GM12874 (cell line): Measurements from ENCODE around the gene TRIM31.

Source experiments
- TF ChIP-seq, protein P1 (sequence below): IDR thresholded peaks from 2 replicates; pipeline ENCODE4 v1.5.1; 2011; ENCODE audit warnings: low read depth, mild to moderate bottlenecking, control low read depth, low read length, moderate library complexity; ENCODE audit not compliant: insufficient read depth

Gene TRIM31

DNA sequence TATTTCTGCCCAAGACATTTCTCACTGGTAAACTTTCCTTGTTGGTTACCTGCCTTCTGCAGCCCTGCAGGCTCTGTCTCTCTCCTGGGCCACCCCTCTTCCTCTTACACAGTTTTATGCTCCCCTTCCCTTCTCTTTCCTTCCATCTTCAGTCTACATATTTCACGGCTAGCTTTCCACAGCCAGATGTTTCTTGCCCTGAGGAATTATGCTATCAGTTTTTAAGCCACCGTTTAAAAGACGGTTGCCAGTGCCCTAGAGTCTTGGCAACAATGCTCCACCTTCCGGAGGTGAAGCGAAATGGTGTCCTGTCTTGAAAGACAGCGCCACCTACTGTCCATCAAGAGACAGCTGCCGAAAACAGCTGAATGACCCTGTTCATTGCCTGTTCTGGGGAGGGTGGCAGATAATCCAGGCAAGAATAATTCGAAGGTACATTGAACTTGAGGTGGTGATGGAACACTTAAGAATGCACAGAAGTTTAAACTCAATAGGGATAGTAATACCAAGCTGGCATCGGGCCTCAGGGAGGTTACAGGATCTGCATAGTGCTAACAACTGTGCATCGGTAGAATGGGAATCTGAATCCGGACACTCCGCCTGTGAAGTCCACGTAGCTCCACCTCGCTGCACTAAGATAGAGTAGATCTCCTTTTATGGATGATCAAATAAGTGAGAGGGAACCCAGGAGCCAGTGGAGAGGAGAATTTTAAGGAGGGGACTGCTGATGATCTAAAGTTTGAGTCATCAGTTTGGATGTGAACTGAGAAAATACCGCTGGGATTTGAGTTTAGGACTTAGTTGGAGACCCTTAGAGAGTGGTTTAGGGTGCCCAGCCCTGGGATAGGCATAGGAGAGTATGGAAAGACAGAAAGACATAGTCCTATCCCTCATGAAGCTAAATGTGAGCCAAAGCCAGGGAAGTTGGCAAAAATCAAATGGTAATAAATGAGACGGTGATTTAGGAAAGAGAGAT is 18.3 kb upstream of the TRIM31 start:
- TF ChIP-seq, protein P1, sequence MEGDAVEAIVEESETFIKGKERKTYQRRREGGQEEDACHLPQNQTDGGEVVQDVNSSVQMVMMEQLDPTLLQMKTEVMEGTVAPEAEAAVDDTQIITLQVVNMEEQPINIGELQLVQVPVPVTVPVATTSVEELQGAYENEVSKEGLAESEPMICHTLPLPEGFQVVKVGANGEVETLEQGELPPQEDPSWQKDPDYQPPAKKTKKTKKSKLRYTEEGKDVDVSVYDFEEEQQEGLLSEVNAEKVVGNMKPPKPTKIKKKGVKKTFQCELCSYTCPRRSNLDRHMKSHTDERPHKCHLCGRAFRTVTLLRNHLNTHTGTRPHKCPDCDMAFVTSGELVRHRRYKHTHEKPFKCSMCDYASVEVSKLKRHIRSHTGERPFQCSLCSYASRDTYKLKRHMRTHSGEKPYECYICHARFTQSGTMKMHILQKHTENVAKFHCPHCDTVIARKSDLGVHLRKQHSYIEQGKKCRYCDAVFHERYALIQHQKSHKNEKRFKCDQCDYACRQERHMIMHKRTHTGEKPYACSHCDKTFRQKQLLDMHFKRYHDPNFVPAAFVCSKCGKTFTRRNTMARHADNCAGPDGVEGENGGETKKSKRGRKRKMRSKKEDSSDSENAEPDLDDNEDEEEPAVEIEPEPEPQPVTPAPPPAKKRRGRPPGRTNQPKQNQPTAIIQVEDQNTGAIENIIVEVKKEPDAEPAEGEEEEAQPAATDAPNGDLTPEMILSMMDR, result peak; percentile 95

DNA sequence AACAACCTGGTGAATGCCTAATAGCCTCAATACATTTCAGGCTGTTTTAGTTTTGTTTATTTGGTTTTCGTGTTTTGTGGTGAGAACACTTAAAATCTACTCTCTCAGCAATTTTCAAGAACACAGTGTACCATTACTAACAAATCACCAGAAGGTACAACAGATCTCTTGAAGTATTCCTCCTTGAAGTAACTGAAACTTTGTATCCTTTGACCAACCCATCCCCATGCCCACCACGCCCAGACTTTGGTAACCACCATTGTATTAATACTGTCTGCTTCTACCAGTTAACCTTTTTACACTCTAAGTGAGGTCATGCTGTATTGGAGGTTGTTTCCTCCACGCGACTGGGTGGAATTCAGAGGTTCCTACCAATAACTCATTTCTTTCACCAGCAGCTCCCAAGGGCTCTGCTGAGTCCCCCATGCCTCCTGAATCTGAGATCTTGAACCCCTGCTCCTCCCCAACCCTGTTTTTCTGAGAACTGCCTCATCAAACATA is 17.3 kb upstream of the TRIM31 start:
- TF ChIP-seq, protein P1, result no peak

DNA sequence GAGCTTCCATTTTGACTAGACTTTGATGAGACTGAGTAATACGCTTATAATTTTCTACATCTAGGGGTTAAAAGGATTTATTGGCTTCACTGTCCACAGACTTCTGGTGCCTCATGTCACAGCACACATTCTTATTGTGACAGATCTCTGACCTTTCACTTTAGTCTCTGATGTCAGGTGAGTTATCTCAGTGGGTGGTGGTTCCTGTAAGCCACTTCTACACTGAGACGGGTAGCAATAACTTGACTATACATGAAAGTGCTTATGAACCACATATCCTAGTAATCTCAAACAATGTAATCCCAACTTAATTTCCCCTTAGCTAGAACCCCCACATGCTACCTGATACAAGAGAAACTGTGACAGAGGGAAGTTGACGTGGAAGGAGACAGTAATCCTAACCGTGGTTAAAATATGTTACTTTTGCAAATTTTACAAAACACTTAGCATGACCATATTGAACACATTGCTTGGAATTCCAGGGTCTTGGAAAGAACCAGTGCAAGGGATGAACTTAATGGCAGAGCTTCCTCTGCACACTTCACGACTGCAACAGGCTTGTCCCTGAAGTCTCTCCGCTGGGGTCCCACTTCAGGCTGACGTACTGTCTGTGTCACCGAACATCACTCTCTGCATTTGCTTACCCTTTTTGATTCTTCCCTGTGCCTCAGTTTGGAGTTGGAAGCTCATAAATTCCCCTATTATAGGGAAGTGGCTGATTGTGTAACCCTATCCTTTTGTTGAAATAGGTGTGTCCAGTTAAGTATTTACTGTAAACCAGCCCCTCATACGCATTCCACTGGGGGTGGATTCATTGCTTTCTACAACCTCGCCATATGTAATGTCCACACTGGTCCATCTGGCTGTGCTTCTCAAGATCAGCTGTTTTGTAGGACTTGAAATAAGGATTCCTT is 16.6 kb upstream of the TRIM31 start:
- TF ChIP-seq, protein P1, result no peak

DNA sequence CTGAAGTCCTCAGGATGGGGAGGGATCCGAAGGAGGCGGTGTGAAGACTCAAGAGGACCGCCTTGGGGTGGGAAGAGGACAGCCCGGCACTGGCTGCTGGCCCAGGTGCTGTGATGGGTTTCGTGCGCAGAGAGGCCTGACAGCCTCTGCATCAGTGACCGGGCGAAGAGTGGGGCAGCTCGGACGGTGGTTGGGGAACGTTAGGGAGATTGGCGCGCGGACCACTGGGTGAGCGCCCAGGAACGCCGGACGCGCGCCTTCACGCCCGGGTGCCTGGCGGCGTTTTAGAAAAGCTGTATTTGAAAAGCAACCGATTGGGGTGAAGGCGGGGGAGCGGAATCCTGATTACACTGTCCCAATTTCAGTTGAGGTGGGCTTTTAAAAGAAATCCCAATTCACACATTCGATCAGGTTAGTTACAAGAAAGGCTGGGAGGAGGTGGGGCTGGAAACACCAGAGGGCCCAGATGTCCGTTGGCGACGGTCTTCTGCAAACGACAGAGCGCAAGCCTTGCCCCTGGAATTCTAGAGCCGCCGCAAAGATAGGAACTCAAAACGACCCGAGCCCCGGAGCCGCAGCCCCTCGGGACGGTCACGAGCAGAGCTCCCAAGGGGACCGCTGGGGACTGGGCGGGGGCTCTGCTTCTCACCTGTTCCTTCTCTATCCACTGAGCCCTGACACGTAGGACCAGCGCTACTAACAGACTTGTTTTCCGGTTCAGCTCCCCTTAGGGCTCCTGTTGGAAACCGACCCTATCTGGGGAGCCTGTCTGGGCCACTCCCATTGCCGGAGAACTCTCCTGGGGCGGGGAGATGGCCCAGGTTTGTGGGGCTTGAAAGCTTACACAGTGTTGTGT is 14.6 kb upstream of the TRIM31 start:
- TF ChIP-seq, protein P1, result no peak

DNA sequence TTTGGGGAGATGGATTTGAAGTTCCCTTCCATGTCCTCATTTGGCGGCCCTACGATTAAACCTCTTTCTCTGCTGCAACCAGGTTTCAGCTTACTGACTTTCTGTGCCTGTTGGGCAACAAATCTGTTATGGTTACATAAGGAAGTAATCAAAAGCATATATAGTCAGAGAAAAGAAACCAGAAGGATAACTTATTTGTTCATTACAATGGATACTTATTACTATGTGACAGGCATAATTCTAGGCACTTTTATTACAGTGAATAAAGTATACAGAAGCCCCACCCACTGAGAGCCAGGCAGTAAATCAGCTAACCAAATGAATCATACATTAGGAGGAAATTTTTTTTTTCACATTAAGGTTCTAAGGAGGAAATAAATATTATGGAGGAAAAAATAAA is 9.6 kb upstream of the TRIM31 start:
- TF ChIP-seq, protein P1, result no peak

DNA sequence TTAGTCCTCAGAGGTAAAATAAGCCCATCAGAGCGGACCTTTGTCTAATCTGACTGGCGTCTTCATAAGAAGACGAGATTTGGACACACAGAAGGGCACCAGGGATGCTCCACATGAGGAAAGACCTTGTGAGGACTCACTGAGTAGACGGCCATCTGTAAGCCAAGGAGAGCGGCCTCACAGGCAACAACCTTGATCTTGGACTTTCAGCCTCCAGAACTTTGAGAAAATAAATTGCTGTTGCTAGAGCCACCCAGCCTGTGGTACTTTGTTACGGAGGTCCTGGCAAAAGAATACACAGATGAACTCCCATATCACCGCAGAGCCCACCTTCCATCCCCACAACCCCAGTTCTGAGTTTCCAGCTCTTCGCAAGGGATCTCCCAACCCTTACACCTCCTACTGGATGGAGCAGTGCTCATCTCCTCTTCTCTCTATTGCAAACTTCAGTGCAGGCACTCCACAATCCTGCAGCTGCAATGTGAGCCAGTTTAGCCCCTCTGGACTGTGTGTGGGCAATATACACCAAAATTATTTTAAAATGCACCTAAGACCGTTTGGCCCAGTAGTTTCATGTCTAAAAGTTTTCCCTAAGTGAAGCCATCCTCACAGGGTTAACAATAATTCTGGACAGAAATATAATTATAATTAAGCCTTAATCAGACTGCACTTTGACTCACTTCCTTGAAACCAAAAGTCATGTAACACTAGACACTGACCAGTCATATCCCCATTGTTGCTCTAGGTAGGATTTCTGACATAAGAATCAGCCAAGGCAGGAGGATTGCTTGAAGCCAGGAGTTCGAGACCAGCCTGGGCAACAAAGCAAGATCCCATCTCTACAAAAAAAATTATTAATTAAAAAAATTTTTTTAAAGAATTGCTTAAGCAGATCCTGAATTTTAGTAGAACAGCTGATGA is 8.8 kb upstream of the TRIM31 start:
- TF ChIP-seq, protein P1, result no peak
